ACC112 (cell line): Measurements from ENCODE around the gene CFAP46.
"Not testable (repeated sequence)": the region's sequence is repeated elsewhere in the genome, so short reads cannot be mapped to it uniquely, and the experiment has no call there.

ENCODE experiments used
- H2AFZ ChIP-seq: fragments of 200-600 bp; sonication (generic); one replicate; pipeline ENCODE4 v1.6.0; 2017; ENCODE audit warnings: antibody characterized with exemption, low read length; ENCODE audit not compliant: unreplicated experiment
- H3K27ac ChIP-seq: fragments of 200-600 bp; sonication (generic); 2 replicates; pipeline ENCODE4 v1.5.1; 2014; ENCODE audit warnings: low read depth, mild to moderate bottlenecking, antibody characterized with exemption, low read length, moderate library complexity
- H3K27me3 ChIP-seq: fragments of 200-600 bp; sonication (generic); 2 replicates; pipeline ENCODE4 v1.6.1; 2014; ENCODE audit warnings: mild to moderate bottlenecking, antibody characterized with exemption, low read length, moderate library complexity, mixed read lengths; ENCODE audit not compliant: insufficient read depth
- H3K36me3 ChIP-seq: fragments of 200-600 bp; sonication (generic); 2 replicates; pipeline ENCODE4 v1.6.1; 2016; ENCODE audit warnings: mild to moderate bottlenecking, antibody characterized with exemption, low read length, moderate library complexity, mixed read lengths; ENCODE audit not compliant: insufficient read depth
- H3K4me1 ChIP-seq: fragments of 200-600 bp; sonication (generic); one replicate; pipeline ENCODE4 v1.6.1; 2016; ENCODE audit warnings: low read length, mixed read lengths; ENCODE audit not compliant: insufficient read depth, unreplicated experiment, control insufficient read depth
- H3K4me3 ChIP-seq: fragments of 200-600 bp; sonication (generic); 2 replicates; pipeline ENCODE4 v1.5.1; 2014; ENCODE audit warnings: mild to moderate bottlenecking, low read depth, low read length
- H3K79me2 ChIP-seq: fragments of 200-600 bp; sonication (generic); one replicate; pipeline ENCODE4 v1.6.0; 2016; ENCODE audit warnings: low read length; ENCODE audit not compliant: control insufficient read depth, unreplicated experiment, insufficient read depth

Gene CFAP46

DNA sequence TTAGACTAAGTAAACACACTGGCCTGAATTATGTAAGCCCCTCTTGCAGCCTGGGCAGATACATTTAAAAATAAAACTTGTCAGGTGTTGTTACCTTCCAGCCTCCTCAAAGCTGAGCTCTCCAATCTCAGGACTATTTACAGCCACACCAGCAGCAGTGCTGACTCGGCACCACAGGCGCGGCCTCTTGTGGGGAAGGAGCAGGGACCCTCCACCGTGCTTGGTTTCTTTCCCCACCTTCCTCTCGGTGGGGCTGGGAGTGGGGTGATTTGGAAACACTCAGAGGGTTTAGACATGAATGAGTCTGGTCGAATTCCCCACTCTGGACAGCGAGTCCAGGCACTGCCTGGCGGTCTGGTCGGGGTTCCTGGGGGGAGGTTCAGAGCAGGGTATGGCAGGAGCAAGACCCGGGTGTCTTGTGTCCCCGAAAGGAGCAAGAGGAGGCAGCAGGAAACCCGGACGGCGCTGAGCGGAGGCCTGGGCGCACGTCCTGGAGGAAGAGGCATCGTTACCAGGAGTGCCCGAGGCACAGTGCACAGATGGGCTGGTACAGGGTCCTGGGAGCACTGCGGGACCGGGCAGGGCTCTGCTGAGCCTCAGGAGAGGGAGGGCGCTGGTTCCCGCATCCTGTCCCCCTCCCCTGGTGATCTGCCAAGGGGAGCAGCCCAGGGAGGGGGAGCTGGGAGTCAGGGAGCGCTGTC is 29.2 kb upstream of the CFAP46 start:
- Histone ChIP-seq H3K36me3 (no peaks in the 10 kb centered on the region), H3K27ac (no peak overlapping the region), H3K79me2 (no peaks in the 10 kb centered on the region), H3K4me1 (no peaks in the 10 kb centered on the region), H3K27me3 (peaks cover 55% of the 10 kb centered on the region), H3K4me3 (no peak overlapping the region), H2AFZ (no peak overlapping the region)

DNA sequence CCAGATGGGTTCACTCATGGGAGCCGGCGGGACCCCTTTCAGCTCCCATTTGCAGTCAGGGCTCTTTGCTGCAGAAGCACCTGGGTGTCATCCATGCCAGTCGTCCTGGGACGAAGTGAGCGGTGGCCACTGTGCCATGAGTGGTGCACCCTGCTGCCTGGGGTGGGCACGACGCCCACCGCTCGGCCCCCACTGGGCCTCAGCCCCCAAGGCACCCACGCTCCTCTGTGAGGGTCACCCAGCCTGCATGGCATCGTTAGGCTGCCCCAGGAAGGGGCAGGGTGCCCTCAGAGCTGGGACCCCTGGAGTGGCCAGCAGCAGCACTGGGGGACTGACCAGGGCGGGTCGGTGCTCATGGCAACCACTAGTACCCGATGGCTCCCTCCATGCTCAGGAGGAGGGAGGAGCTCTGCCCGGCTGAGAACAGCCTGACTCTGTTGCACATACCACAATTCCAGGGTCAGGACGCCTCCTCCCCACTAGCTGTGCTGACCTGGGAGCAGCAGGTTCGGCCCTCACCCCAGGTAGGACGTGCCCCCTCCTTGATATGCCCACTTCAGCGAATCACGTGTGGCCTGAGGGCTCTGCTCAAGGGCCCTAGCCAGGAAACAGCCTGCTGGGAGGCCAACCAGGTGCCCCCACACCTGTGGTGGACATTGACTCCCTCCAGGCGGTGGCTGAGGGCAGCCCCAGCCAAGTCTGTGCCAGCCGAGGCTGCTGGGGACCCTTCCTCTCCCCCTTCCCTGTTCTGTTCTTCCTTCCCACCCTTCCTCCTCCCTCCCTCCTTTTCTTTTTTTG is 28.5 kb upstream of the CFAP46 start:
- peaks cover 57% of the 10 kb centered on the region for H3K27me3 ChIP-seq
- H3K27ac ChIP-seq = no peak overlapping the region
- H2AFZ ChIP-seq = no peak overlapping the region
- H3K79me2 ChIP-seq = no peaks in the 10 kb centered on the region
- H3K36me3 ChIP-seq = no peaks in the 10 kb centered on the region
- no peaks in the 10 kb centered on the region for H3K4me1 ChIP-seq
- no peak overlapping the region for H3K4me3 ChIP-seq

DNA sequence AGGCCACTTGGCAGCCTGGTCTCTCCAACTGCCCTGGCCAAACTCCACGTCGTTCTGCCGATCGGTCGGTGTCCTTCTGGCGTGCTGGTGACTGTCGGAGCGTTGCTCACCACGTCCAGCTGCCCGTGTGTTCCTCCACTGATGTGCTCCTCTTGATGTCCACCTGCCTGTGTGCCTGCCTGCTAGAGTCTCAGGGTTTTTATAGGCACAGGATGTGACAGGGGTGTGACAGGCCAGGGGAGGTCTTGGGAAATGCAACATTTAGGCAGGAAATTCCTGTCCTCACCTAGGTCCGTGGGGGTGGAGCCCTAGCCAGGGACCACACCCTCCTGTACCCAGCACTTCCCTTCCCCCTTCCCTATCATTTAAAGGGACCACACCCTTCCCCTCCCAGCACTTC is 25.2 kb upstream of the CFAP46 start:
- Histone ChIP-seq H3K27me3 (peaks cover 55% of the 10 kb centered on the region), H3K4me3 (no peak overlapping the region), H3K36me3 (no peaks in the 10 kb centered on the region), H3K79me2 (no peaks in the 10 kb centered on the region), H3K4me1 (peaks cover 3% of the 10 kb centered on the region), H2AFZ (no peak overlapping the region), H3K27ac (no peak overlapping the region)

DNA sequence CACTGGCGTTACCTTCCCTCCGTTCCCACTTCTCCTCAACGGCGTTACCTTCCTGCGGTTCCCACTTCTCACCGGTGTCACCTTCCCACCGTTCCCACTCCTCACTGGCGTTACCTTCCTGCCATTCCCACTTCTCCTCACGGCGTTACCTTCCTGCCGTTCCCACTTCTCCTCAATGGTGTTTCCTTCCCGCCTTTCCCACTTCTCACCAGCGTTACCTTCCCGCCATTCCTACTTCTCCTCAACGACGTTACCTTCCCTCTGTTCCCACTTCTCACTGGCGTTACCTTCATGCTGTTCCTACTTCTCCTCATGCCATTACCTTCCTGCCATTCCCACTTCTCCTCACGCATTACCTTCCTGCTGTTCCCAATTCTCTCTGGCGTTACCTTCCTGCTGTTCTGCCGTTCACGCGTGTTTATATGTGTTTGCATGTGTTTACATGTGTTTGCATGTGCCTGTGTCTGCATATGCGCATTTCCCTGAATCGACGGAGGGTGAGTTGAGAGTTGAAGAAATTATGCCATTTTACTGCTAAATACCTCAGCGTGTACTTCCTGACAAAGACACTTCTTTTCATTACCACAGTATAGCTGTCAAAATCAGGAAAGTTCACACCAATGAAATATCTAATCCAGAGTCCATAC is 23.2 kb upstream of the CFAP46 start:
- peaks cover 7% of the 10 kb centered on the region for H3K4me1 ChIP-seq
- H3K4me3 ChIP-seq = no peak overlapping the region
- H2AFZ ChIP-seq = no peak overlapping the region
- no peaks in the 10 kb centered on the region for H3K36me3 ChIP-seq
- H3K27me3 ChIP-seq = peaks cover 35% of the 10 kb centered on the region
- H3K27ac ChIP-seq = no peak overlapping the region
- H3K79me2 ChIP-seq = no peaks in the 10 kb centered on the region

DNA sequence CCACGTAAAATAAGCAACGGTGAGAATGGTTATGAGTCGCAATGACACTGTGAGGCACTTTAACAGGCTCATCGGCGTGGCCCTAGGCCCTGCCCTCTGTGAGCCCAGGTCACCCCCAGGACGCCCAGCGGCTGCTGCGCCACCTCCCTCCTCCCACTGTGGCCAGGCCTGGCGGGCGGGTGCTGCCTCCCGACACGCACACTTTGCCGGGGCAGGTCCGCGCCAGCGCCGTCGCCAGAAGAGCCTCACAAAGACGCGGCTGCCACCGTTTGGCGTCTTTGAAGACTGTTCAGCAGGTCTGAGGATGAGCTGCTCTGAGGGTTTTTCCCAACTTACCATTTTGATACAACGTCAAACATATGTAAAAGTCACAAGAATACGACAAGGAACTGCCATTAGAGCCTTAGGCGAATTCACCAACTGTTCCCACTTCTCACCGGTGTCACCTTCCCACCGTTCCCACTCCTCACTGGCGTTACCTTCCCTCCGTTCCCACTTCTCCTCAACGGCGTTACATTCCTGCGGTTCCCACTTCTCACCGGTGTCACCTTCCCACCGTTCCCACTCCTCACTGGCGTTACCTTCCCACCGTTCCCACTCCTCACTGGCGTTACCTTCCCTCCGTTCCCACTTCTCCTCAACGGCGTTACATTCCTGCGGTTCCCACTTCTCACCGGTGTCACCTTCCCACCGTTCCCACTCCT is 22.5 kb upstream of the CFAP46 start:
- not testable (repeated sequence) for H3K27ac ChIP-seq, H2AFZ ChIP-seq, H3K4me3 ChIP-seq, H3K79me2 ChIP-seq, H3K4me1 ChIP-seq, H3K36me3 ChIP-seq
- peaks cover 28% of the 10 kb centered on the region for H3K27me3 ChIP-seq

DNA sequence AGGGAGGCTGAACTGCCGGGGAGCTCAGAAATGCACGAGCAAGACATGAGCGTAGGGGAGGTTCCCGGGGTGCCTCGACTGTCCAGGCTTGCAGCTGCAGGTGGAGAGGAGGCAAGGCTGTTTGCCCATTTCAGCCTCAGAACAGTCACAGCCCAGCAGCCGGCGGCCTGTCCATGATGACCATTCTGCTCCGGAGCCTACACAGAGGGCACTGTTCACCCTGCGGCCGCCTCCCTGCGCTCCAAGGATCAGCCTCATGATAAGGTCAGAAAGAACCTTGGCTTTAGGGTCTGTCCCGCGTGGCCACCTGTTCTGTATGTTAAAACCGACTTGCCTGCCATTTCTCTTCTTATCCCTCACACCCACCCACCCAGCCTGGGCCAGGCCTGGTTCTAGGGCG is 21.9 kb upstream of the CFAP46 start:
- H3K4me3 ChIP-seq = no peak overlapping the region
- no peak overlapping the region for H3K27ac ChIP-seq
- H3K4me1 ChIP-seq = peaks cover 7% of the 10 kb centered on the region
- H3K36me3 ChIP-seq = no peaks in the 10 kb centered on the region
- H3K27me3 ChIP-seq = peaks cover 23% of the 10 kb centered on the region
- no peaks in the 10 kb centered on the region for H3K79me2 ChIP-seq
- H2AFZ ChIP-seq = no peak overlapping the region

DNA sequence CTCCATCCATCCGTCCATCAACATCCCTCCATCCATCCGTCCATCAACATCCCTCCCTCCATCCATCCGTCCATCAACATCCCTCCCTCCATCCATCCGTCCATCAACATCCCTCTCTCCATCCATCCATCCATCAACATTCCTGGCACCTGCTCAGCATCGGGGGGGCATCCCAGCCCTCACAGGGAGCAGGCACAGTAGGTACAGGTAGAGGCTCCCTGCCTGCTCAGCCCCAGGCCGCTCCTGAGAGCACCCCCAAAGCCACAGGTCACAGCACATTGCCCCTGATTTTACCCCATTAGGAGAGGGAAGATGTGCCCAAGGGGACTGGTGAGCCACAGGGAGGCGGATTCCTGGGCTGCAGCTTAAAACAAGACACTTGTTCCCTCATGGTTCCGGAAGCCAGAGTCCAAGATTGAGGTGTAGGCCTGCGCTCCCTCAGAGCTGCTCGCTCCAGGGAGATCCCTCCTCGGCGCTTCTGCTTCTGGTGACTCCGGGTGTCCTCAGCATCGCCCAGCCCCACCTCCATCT is 21.1 kb upstream of the CFAP46 start:
- no peaks in the 10 kb centered on the region for H3K79me2 ChIP-seq
- H3K4me1 ChIP-seq = peaks cover 7% of the 10 kb centered on the region
- H3K4me3 ChIP-seq = no peak overlapping the region
- peaks cover 15% of the 10 kb centered on the region for H3K27me3 ChIP-seq
- no peaks in the 10 kb centered on the region for H3K36me3 ChIP-seq
- no peak overlapping the region for H3K27ac ChIP-seq
- H2AFZ ChIP-seq = no peak overlapping the region

DNA sequence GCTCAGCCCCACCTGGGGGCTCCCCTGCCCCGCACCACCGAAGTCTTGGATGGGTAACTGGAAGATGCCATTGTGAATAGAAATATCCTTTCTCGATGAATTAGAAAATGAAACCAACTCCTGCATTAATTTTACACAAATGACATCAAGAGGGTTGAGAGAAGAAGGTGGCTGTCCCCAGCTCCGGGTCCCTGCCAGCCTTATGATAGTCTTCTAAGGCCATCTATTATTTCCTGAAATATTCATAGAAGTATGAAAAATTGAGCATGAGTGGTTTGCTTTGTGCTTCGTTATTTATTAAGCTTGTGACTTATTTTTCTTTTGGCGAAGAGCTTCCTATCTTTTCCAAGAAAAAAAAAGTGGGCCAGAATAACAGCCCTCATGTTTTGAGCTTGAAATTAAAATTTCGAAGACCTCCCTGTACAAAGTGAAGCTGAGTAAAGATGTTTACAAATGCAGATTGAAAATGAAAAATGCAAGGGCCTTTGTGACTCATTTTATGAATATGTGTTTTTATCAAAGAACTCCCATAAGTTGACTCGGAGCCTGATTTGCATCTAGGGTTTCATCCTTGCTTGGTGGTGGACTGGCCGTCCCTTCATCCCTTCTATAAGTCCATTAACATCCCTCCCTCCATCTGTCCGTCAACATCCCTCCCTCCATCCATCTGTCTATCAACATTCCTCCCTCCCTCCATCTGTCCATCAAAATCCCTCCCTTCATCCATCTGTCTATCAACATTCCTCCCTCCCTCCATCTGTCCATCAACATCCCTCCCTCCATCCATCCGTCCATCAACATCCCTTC is 20.5 kb upstream of the CFAP46 start:
- peaks cover 7% of the 10 kb centered on the region for H3K4me1 ChIP-seq
- peak overlapping the region; percentile 95 for H2AFZ ChIP-seq
- H3K79me2 ChIP-seq = no peaks in the 10 kb centered on the region
- peaks cover 10% of the 10 kb centered on the region for H3K27me3 ChIP-seq
- no peak overlapping the region for H3K27ac ChIP-seq
- H3K36me3 ChIP-seq = no peaks in the 10 kb centered on the region
- H3K4me3 ChIP-seq = peak overlapping the region; percentile 99

DNA sequence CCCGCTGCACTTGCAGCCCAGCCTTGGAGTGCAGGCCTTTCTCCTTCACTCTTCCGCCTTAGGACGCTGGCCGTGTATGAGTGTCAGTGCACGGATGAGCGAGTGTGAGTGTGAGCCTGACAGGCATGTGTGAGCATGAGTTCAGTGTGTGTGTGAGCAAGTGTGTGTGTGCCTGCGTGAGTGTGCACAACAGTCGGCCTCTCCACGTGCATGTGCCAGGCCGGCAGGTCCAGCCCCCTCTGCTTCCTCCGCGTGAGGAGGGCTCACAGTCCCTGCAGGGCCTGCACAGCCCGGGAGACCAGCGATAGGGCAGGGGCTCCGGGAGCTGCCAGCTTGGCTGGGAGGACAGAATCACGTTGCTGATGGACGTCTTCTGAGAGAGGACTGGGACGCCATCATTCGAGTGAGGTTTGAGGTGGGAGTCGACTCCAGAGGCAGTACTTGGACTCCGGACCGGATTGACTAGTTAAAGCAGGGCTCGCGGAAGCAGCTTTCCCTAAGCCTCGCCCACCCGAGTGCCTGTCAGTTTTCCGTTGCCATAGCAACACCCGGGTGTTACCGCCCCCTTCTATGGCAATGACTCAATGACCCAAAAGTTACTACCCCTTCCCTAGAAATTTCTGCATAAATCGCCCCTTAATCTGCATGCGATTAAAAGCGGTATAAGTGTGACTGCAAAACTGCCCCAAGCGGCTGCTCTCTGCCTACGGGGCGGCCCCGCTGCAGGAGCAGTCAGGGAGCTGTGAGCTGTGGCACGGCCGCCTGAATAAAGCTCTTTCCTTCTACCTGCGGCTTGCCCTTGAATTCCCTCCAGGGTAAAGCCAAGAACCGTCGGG is 19.6 kb upstream of the CFAP46 start:
- Histone ChIP-seq H3K79me2 (no peaks in the 10 kb centered on the region), H2AFZ (peak overlapping the region; percentile 95), H3K4me3 (peak overlapping the region; percentile 99), H3K27me3 (peaks cover 10% of the 10 kb centered on the region), H3K27ac (no peak overlapping the region), H3K36me3 (no peaks in the 10 kb centered on the region), H3K4me1 (peaks cover 7% of the 10 kb centered on the region)
